Retinal pigment epithelial cell (primary cell): ENCODE data around the gene CORO7.

Experiments used
- DNase-seq: peaks from one replicate; pipeline ENCODE4 v3.0.0-alpha.2; 2010; ENCODE audit warnings: low read depth
- H3K4me3 ChIP-seq: 2 replicates; pipeline ENCODE4 v1.5.1; 2011; ENCODE audit warnings: mild to moderate bottlenecking, low read length, control low read depth, moderate library complexity
- TF ChIP-seq, protein P1 (sequence below): conservative IDR thresholded peaks from 2 replicates; pipeline ENCODE4 v1.5.1; 2011; ENCODE audit warnings: low read depth, low read length, control low read depth, inconsistent platforms

The CORO7 gene

DNA sequence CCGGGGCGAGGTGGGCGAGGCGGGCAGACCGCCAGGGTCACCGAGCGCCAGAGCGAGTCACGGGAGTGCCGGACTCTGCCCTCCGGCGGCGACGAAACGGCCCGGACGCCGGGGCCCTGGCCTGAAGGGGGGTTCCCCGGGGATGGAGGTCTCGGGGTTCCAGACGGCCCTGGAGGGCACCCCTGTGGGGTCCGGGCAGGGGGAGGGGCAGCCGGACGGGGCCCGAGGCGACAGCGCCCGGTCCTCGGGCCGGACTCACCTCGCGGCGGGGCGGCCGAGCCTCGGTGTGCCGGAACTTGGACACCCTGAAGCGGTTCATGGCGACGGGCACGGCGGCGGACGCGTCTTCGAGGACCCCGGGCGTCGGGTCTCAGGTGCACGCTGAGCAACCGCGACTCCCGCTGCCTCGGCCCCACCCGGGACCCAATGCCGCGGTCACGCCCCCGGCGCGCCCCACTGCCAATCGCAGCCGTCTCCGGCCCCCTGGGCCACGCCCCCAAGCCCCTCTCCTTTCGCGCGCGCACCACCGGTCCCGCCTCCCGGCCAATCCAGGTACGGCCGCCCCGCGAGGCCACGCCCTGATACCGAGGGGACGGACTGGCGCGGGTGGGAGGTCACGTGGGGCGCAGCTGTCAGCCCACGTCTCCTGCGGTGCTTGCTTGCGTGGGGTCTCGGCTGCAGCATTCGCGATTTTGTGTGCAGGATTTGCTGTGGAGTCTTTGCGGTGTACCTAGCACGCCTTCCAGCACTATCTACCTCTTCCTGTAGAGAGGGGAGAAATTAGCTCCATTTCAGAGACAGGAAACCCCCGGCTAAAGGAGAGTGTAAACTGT, at the start of gene CORO7:
TSS of gene CORO7 (minus strand) at position 397 of the 833 bp plus-strand sequence. CDS start at position 319, 78 bp downstream.
- H3K4me3 ChIP-seq: peak within 1 kb of the TSS; percentile 66
- TF ChIP-seq, protein P1, sequence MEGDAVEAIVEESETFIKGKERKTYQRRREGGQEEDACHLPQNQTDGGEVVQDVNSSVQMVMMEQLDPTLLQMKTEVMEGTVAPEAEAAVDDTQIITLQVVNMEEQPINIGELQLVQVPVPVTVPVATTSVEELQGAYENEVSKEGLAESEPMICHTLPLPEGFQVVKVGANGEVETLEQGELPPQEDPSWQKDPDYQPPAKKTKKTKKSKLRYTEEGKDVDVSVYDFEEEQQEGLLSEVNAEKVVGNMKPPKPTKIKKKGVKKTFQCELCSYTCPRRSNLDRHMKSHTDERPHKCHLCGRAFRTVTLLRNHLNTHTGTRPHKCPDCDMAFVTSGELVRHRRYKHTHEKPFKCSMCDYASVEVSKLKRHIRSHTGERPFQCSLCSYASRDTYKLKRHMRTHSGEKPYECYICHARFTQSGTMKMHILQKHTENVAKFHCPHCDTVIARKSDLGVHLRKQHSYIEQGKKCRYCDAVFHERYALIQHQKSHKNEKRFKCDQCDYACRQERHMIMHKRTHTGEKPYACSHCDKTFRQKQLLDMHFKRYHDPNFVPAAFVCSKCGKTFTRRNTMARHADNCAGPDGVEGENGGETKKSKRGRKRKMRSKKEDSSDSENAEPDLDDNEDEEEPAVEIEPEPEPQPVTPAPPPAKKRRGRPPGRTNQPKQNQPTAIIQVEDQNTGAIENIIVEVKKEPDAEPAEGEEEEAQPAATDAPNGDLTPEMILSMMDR: no peak
- DNase-seq: no peak

DNA sequence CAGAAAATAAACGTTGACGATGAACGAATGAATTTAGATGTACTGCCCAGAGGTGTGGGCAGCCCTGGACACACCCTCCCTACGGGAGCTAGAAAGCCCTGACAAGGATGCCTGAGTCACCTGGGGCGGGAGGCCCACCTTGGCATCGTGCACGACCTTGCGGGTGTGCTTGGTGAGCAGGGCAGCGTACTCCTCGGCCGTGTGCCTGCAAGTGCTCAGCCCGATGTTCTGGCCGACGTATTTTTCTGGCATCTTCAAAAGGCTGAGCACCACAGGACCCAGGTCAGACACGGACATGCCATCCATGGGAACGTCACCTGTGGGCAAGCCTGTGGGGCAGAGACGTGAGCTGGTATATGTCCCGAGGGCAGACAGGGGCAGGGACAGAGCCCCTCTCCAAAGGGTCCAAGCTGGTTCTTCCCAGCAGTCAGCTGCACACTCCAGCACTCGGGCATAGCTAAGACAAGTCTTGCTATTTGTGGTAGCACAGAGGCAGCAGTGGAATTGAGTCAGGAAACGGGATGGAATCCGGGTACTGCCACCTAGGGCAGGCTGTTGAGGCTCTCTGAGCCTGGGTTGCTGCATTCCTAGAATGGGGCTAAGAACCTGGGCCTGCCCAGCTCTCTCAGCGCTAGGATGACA, 47.2 kb upstream of the CORO7 start:
- TF ChIP-seq, protein P1: no peak
- DNase-seq: no peak
- H3K4me3 ChIP-seq: no peak overlapping the region

DNA sequence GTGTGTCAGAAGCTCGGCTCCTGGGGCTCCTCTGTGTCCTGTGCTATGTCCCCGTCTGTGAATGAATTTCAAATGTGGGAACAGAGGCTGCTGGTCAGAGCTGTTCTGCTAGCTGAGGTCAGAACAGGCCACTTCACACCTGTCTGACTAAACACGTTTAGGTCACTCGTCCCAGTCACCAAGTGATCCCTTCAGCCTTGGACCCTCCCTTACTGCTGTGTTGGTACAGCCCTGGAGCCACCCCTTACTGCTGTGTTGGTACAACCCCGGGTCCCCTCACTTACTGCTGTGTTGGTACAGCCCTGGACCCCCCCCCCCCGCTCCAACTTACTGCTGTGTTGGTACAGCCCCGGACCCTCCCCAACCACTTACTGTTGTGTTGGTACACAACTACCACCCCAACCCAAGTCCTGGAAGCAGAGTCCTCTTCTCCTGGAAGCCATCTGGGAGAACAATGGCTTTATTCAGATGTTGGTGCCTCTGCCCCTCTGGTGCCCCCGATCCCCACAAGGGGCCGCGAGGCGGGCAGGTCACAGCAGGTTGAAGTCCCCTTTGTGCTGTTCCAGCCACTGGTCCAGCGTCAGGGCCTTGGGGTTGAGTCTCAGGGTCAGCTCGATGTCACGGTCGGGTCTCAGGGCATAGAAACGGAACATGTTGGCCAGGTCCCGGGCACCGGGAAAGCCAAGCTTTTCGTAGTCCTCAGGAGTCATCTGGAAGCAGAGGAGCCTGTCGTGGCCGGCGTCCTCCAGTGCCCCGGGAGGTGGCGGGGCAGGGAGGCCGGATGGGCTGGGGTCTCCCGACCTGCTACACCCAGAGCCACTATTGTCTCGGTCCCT, 45.1 kb upstream of the CORO7 start:
- no peak for DNase-seq
- H3K4me3 ChIP-seq: no peak overlapping the region
- TF ChIP-seq, protein P1: no peak

DNA sequence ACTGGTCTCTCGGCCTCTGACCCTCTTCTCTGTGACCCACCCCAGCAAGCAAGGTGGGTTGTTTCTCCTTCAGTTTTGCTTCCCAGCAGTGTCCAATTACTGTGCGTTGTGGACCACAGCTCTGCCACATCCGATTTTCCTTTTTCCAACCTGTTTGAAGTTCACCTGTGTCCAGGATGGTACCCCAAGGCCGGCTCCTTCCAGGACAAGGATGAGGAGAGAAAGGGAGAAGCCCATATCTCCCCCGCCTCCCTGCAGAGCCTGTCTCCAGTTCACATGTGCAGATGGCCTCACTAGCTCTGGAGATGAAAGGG, 44.5 kb upstream of the CORO7 start:
- no peak for DNase-seq
- TF ChIP-seq, protein P1: no peak
- H3K4me3 ChIP-seq: no peak overlapping the region

DNA sequence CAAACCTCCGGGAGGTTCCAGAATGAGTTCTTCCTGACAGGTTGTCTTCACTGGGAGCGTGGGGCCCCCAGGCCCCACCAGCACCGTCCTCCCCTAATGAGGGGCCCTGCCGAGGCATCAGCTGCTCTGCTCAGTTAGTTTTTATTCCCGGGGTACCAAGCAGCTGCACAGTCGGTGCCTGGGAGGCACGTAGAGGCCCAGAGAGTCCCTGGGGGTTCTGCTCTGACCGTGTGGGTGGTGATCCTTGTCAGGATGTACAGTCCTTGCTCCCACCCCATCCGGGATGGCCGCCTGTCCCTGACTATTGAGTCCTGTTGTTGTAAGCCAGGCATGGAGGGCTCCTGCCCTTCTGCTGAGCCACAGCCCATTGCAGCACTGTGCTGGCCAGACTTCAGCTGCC, 39.6 kb upstream of the CORO7 start:
- no peak for DNase-seq
- TF ChIP-seq, protein P1: no peak
- H3K4me3 ChIP-seq: no peak overlapping the region

DNA sequence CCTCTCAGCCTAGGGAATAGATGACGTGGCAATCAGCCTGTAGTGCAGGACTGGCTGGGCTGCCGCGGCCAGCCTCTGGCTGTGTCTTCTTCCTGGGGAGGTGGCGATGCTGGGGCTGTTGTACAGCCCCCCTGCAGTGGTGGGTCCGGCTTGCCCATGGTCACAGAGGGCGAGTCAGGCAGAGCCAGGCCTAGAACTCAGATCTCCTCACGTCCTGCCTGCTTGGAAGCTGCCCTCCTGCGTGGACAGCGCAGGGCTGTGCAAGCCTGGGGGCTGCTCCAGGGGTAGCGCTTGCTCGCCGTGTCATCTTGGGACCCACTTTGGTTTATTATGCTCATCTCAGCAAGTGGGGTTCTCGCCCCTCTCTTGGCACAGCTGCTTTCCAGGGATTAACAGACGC, 38.7 kb upstream of the CORO7 start:
- DNase-seq: no peak
- TF ChIP-seq, protein P1: no peak
- H3K4me3 ChIP-seq: no peak overlapping the region
